ENCODE data around the gene RIPOR3.

GRCh38 chr20:50600281-50600895, 91.0 kb downstream of the RIPOR3 start:
- TF ChIP-seq, protein P1, sequence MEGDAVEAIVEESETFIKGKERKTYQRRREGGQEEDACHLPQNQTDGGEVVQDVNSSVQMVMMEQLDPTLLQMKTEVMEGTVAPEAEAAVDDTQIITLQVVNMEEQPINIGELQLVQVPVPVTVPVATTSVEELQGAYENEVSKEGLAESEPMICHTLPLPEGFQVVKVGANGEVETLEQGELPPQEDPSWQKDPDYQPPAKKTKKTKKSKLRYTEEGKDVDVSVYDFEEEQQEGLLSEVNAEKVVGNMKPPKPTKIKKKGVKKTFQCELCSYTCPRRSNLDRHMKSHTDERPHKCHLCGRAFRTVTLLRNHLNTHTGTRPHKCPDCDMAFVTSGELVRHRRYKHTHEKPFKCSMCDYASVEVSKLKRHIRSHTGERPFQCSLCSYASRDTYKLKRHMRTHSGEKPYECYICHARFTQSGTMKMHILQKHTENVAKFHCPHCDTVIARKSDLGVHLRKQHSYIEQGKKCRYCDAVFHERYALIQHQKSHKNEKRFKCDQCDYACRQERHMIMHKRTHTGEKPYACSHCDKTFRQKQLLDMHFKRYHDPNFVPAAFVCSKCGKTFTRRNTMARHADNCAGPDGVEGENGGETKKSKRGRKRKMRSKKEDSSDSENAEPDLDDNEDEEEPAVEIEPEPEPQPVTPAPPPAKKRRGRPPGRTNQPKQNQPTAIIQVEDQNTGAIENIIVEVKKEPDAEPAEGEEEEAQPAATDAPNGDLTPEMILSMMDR (IDR thresholded peaks at IDR 0.05; ENCODE audit: poor library complexity, severe bottlenecking) = no peak
- TF ChIP-seq RAD21 (conservative IDR thresholded peaks at IDR 0.05) (no peak), POLR2AphosphoS5 (IDR thresholded peaks at IDR 0.05) (no peak), EZH2 (IDR thresholded peaks at IDR 0.05; ENCODE audit: borderline replicate concordance, insufficient read depth, low read length, poor library complexity, severe bottlenecking) (no peak), SMC3 (conservative IDR thresholded peaks at IDR 0.05; ENCODE audit: poor library complexity) (no peak), MXI1 (conservative IDR thresholded peaks at IDR 0.05; ENCODE audit: poor library complexity, severe bottlenecking) (no peak)
- TF ChIP-seq, protein P2, sequence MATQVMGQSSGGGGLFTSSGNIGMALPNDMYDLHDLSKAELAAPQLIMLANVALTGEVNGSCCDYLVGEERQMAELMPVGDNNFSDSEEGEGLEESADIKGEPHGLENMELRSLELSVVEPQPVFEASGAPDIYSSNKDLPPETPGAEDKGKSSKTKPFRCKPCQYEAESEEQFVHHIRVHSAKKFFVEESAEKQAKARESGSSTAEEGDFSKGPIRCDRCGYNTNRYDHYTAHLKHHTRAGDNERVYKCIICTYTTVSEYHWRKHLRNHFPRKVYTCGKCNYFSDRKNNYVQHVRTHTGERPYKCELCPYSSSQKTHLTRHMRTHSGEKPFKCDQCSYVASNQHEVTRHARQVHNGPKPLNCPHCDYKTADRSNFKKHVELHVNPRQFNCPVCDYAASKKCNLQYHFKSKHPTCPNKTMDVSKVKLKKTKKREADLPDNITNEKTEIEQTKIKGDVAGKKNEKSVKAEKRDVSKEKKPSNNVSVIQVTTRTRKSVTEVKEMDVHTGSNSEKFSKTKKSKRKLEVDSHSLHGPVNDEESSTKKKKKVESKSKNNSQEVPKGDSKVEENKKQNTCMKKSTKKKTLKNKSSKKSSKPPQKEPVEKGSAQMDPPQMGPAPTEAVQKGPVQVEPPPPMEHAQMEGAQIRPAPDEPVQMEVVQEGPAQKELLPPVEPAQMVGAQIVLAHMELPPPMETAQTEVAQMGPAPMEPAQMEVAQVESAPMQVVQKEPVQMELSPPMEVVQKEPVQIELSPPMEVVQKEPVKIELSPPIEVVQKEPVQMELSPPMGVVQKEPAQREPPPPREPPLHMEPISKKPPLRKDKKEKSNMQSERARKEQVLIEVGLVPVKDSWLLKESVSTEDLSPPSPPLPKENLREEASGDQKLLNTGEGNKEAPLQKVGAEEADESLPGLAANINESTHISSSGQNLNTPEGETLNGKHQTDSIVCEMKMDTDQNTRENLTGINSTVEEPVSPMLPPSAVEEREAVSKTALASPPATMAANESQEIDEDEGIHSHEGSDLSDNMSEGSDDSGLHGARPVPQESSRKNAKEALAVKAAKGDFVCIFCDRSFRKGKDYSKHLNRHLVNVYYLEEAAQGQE (IDR thresholded peaks at IDR 0.05; ENCODE audit: borderline replicate concordance) = no peak
